ENCODE data around the gene IQUB. TPM values are rescaled to one million over a fixed set of nuclear protein-coding genes. Genes with fewer than 3 reads are reported as not detected.

The IQUB gene
- polyA plus RNA-seq, 1 donor (not counting 4 experiments of a cell fraction or from before 2014, with no cell fraction given) = 0.04 TPM

DNA sequence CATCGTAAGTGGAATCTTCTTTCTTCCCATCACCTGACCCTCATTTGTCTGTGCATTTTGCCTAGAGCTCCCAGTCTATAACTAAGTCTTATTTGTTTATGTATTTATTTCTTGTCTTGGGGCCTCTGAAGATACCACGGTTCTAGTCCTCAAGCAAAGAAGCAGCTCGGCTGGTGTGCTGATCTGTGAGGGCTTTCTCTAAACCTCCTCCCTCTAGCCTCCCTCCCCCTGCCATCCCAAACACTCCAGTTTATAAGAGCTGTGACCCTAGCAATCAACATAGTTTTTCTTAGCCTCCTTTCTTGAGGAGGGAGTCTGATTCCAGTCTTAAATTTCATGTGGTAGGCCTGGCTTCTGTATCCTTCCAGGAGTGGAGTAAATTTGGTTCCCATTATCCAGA lies 38.9 kb upstream of the IQUB start:
- no peak for TF ChIP-seq EZH2 (IDR thresholded peaks at IDR 0.05; ENCODE audit: low read length)
- TF ChIP-seq, protein P1, sequence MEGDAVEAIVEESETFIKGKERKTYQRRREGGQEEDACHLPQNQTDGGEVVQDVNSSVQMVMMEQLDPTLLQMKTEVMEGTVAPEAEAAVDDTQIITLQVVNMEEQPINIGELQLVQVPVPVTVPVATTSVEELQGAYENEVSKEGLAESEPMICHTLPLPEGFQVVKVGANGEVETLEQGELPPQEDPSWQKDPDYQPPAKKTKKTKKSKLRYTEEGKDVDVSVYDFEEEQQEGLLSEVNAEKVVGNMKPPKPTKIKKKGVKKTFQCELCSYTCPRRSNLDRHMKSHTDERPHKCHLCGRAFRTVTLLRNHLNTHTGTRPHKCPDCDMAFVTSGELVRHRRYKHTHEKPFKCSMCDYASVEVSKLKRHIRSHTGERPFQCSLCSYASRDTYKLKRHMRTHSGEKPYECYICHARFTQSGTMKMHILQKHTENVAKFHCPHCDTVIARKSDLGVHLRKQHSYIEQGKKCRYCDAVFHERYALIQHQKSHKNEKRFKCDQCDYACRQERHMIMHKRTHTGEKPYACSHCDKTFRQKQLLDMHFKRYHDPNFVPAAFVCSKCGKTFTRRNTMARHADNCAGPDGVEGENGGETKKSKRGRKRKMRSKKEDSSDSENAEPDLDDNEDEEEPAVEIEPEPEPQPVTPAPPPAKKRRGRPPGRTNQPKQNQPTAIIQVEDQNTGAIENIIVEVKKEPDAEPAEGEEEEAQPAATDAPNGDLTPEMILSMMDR (optimal IDR thresholded peaks at IDR 0.05 in 1 of 3, IDR thresholded peaks at IDR 0.05 in 1 of 3, conservative IDR thresholded peaks at IDR 0.05 in 1 of 3; ENCODE audit: extremely low read depth in 1 of 3, insufficient read depth in 2 of 3, low read length in 3 of 3) = no peak
- H3K27ac ChIP-seq (ENCODE audit: control insufficient read depth, insufficient read depth, low read length) = no peak overlapping the region
- no peak for FAIRE-seq
- H4K20me1 ChIP-seq (ENCODE audit: control insufficient read depth, extremely low read depth, insufficient read depth, low read length) = no peaks in the 10 kb centered on the region
- no peaks in the 10 kb centered on the region for H3K36me3 ChIP-seq (ENCODE audit: control insufficient read depth in 2 of 2, extremely low read depth in 1 of 2, insufficient read depth in 2 of 2, low read length in 2 of 2)
- no peak overlapping the region for H3K4me2 ChIP-seq (ENCODE audit: control insufficient read depth, extremely low read depth, insufficient read depth, low read depth, low read length)
- H3K4me1 ChIP-seq (ENCODE audit: control insufficient read depth, extremely low read depth, insufficient read depth, low read length) = peaks cover 7% of the 10 kb centered on the region
- no peaks in the 10 kb centered on the region for H3K9me1 ChIP-seq (ENCODE audit: control insufficient read depth, extremely low read depth, insufficient read depth, low read length)
- no peak overlapping the region for H3K9ac ChIP-seq (ENCODE audit: control insufficient read depth, extremely low read depth, insufficient read depth, low read length)
- dilution Hi-C loops (cut with MboI; ENCODE audit: extremely low pct_ligation_motif_present, low sequenced_read_pairs) = no loop called here
- no peak for DNase-seq (ENCODE audit: low read depth, low spot score)
- H3K9me3 ChIP-seq (ENCODE audit: control insufficient read depth, low read depth, low read length) = no peaks in the 10 kb centered on the region
- peak overlapping the region; percentile 14 for H2AFZ ChIP-seq (ENCODE audit: control insufficient read depth, low read length)
- H3K27me3 ChIP-seq (ENCODE audit: control insufficient read depth, extremely low read depth, insufficient read depth, low read length) = no peaks in the 10 kb centered on the region
- H3K4me3 ChIP-seq (ENCODE audit: control insufficient read depth in 2 of 3, extremely low read depth in 1 of 3, insufficient read depth in 2 of 3, low read depth in 1 of 3, low read length in 3 of 3) = no peak overlapping the region
- no peaks in the 10 kb centered on the region for H3K79me2 ChIP-seq (ENCODE audit: control insufficient read depth, insufficient read depth, low read length)

DNA sequence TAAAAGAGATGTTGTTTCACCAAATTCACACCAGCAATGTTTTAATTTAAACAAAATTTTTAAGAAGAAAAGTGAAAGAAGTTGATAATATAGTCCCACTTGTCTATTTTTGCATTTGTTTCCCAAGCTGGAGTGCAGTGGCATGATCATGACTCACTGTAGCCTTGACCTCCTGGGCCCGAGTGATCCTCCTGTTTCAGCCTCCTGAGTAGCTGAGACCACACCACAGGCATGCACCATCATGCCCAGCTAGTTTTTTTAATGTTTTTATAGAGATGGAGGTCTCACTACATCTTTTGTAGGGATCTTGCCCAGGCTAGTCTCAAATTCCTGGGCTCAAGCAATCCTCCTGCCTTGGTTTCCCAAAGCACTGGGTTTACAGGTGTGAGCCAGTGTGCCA lies 37.3 kb upstream of the IQUB start:
- Histone ChIP-seq H2AFZ (ENCODE audit: control insufficient read depth, low read length) (peak overlapping the region; percentile 7), H3K4me2 (ENCODE audit: control insufficient read depth, extremely low read depth, insufficient read depth, low read depth, low read length) (no peak overlapping the region), H3K27me3 (ENCODE audit: control insufficient read depth, extremely low read depth, insufficient read depth, low read length) (no peaks in the 10 kb centered on the region), H3K4me1 (ENCODE audit: control insufficient read depth, extremely low read depth, insufficient read depth, low read length) (peaks cover 7% of the 10 kb centered on the region), H4K20me1 (ENCODE audit: control insufficient read depth, extremely low read depth, insufficient read depth, low read length) (no peaks in the 10 kb centered on the region), H3K9ac (ENCODE audit: control insufficient read depth, extremely low read depth, insufficient read depth, low read length) (no peak overlapping the region), H3K9me3 (ENCODE audit: control insufficient read depth, low read depth, low read length) (no peaks in the 10 kb centered on the region), H3K79me2 (ENCODE audit: control insufficient read depth, insufficient read depth, low read length) (no peaks in the 10 kb centered on the region), H3K36me3 (ENCODE audit: control insufficient read depth in 2 of 2, extremely low read depth in 1 of 2, insufficient read depth in 2 of 2, low read length in 2 of 2) (no peaks in the 10 kb centered on the region), H3K9me1 (ENCODE audit: control insufficient read depth, extremely low read depth, insufficient read depth, low read length) (no peaks in the 10 kb centered on the region), H3K4me3 (ENCODE audit: control insufficient read depth in 2 of 3, extremely low read depth in 1 of 3, insufficient read depth in 2 of 3, low read depth in 1 of 3, low read length in 3 of 3) (no peak overlapping the region), H3K27ac (ENCODE audit: control insufficient read depth, insufficient read depth, low read length) (no peak overlapping the region)
- dilution Hi-C loops (cut with MboI; ENCODE audit: extremely low pct_ligation_motif_present, low sequenced_read_pairs) = no loop called here
- FAIRE-seq (no peak), DNase-seq (ENCODE audit: low read depth, low spot score) (peak; percentile 19)
- TF ChIP-seq, protein P1 (optimal IDR thresholded peaks at IDR 0.05 in 1 of 3, IDR thresholded peaks at IDR 0.05 in 1 of 3, conservative IDR thresholded peaks at IDR 0.05 in 1 of 3; ENCODE audit: extremely low read depth in 1 of 3, insufficient read depth in 2 of 3, low read length in 3 of 3) = no peak
- no peak for TF ChIP-seq EZH2 (IDR thresholded peaks at IDR 0.05; ENCODE audit: low read length)
